Osteoblast (primary cell): ENCODE measurements around the gene SHTN1. TPM values are rescaled to one million over a fixed set of nuclear protein-coding genes. Genes with fewer than 3 reads are reported as not detected.

Source experiments
- DNase-seq: peaks from one replicate; pipeline ENCODE4 v3.0.0; 2011; ENCODE audit warnings: low spot score, mixed read lengths; ENCODE audit not compliant: insufficient read length; ENCODE audit errors: missing footprints
- H2AFZ ChIP-seq: 2 replicates; pipeline ENCODE4 v1.6.0; 2011; ENCODE audit warnings: mild to moderate bottlenecking, low read length
- H3K27ac ChIP-seq: 2 replicates; pipeline ENCODE4 v1.5.1; 2011; ENCODE audit warnings: mild to moderate bottlenecking, low read depth, low read length, moderate library complexity
- H3K27me3 ChIP-seq: 2 replicates; pipeline ENCODE4 v1.6.0; 2012; ENCODE audit warnings: mild to moderate bottlenecking, control low read depth, inconsistent platforms, low read length, moderate library complexity; ENCODE audit not compliant: insufficient read depth
- H3K36me3 ChIP-seq: 2 replicates; pipeline ENCODE4 v1.5.1; 2011; ENCODE audit warnings: mild to moderate bottlenecking, low read length, control low read depth, moderate library complexity; ENCODE audit not compliant: insufficient read depth
- H3K4me1 ChIP-seq: 2 replicates; pipeline ENCODE4 v1.5.1; 2011; ENCODE audit warnings: mild to moderate bottlenecking, low read length, control low read depth, moderate library complexity; ENCODE audit not compliant: insufficient read depth
- H3K4me2 ChIP-seq: 2 replicates; pipeline ENCODE4 v1.6.0; 2011; ENCODE audit warnings: mild to moderate bottlenecking, low read length; ENCODE audit not compliant: insufficient read depth
- H3K4me3 ChIP-seq: fragments of 200-600 bp; sonication (generic); 3 replicates; pipeline ENCODE4 v1.5.1; 2012; ENCODE audit warnings: mild to moderate bottlenecking, low read length, inconsistent platforms; ENCODE audit not compliant: insufficient read depth
- H3K79me2 ChIP-seq: 2 replicates; pipeline ENCODE4 v1.6.0; 2012; ENCODE audit warnings: mild to moderate bottlenecking, low read length, control low read depth, inconsistent platforms; ENCODE audit not compliant: insufficient read depth
- H3K9me3 ChIP-seq: 2 replicates; pipeline ENCODE4 v1.5.1; 2011; ENCODE audit warnings: low read depth, low read length, control low read depth
- H4K20me1 ChIP-seq: 2 replicates; pipeline ENCODE4 v1.6.0; 2012; ENCODE audit warnings: mild to moderate bottlenecking, low read length, control low read depth; ENCODE audit not compliant: insufficient read depth
- CTCF ChIP-seq: IDR thresholded peaks from 2 replicates; pipeline ENCODE4 v1.5.1; 2011; ENCODE audit warnings: mild to moderate bottlenecking, low read depth, low read length, moderate library complexity; ENCODE audit errors: extremely low read depth
- total RNA-seq: library from RNA; depleted of rRNA; stranded (reverse); fragments of >200 nt; gene quantifications from 2 replicates; pipeline ENCODE4 v1.2.3, GENCODE V29; 2012

Gene SHTN1
- total RNA-seq, 1 donor, result 2.2 TPM

DNA sequence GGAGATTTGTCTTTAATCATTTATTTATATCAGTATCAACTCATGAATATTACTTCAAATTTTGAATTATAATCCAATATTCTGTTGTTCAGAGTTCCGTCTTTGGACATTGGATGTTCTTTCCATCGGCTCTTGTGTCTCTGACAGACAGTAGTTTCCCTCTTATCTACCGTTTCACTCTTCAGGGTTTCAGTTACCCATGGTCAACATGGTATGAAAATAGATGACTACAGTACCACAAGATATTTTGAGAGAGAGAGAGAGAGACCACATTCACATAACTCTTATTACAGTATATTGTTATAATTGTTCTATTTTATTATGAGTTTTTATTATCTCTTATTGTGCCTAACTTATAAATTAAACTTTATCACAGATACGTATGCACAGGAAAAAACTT, 6.8 kb downstream of the SHTN1 start:
- no peaks in the 10 kb centered on the region for H3K9me3 ChIP-seq
- no peak for TF ChIP-seq CTCF
- no peak for DNase-seq
- H3K27me3 ChIP-seq, result no peaks in the 10 kb centered on the region
- H3K4me2 ChIP-seq, result no peak overlapping the region
- no peaks in the 10 kb centered on the region for H3K36me3 ChIP-seq
- H4K20me1 ChIP-seq, result no peaks in the 10 kb centered on the region
- H3K27ac ChIP-seq, result no peak overlapping the region
- H3K4me3 ChIP-seq, result no peak overlapping the region
- no peaks in the 10 kb centered on the region for H3K4me1 ChIP-seq
- no peak overlapping the region for H2AFZ ChIP-seq
- H3K79me2 ChIP-seq, result no peaks in the 10 kb centered on the region

DNA sequence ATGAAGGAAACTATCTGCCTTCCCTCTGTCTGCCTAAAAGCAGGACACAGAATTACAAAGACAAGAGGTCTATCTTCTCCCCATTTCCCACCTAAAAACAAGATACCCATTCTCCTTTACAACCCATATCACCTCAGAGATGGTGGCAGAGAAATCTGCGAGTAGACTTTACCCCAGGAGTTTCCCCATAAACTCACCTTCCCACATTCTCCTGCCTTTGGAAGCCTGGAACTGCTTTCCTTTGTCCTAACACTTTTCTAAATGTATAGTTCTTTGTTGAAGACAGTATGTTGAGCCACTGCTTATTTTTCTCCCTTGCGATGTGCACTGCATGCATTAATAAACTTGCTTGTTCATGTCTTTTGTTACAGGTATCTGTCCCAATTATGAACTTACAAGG, 8.0 kb downstream of the SHTN1 start:
- no peak overlapping the region for H3K4me3 ChIP-seq
- H4K20me1 ChIP-seq, result no peaks in the 10 kb centered on the region
- no peaks in the 10 kb centered on the region for H3K36me3 ChIP-seq
- no peaks in the 10 kb centered on the region for H3K4me1 ChIP-seq
- H3K27ac ChIP-seq, result no peak overlapping the region
- TF ChIP-seq CTCF, result no peak
- H3K9me3 ChIP-seq, result no peaks in the 10 kb centered on the region
- DNase-seq, result no peak
- no peaks in the 10 kb centered on the region for H3K79me2 ChIP-seq
- no peak overlapping the region for H2AFZ ChIP-seq
- no peaks in the 10 kb centered on the region for H3K27me3 ChIP-seq
- H3K4me2 ChIP-seq, result no peak overlapping the region

DNA sequence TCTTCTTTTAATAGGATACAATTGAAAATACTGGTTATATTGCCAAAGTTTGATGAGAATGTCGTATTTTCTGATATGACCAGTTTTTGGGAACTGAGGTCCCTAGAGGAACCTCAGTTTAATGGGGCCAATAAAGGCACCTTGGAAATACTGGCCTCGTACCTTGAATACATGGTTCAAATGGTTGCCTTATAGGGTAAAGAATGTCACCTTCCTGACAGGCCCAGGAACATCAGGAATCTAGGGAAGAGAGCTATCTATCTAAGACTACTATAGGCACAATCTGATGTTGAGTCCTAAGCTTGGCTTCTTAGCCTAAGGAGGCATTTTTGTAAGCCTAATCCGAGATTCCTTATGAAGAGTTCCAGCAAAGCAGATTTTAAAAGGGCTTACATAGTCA, 9.3 kb downstream of the SHTN1 start:
- H4K20me1 ChIP-seq, result no peaks in the 10 kb centered on the region
- no peaks in the 10 kb centered on the region for H3K4me1 ChIP-seq
- no peaks in the 10 kb centered on the region for H3K9me3 ChIP-seq
- no peak overlapping the region for H3K4me2 ChIP-seq
- no peaks in the 10 kb centered on the region for H3K79me2 ChIP-seq
- H3K27me3 ChIP-seq, result no peaks in the 10 kb centered on the region
- H3K36me3 ChIP-seq, result no peaks in the 10 kb centered on the region
- no peak overlapping the region for H2AFZ ChIP-seq
- TF ChIP-seq CTCF, result no peak
- DNase-seq, result no peak
- no peak overlapping the region for H3K4me3 ChIP-seq
- no peak overlapping the region for H3K27ac ChIP-seq

GRCh38 chr10:116994113-116994890, 10.7 kb downstream of the SHTN1 start:
- H3K4me3 ChIP-seq, result no peak overlapping the region
- H4K20me1 ChIP-seq, result no peaks in the 10 kb centered on the region
- no peak for DNase-seq
- no peak overlapping the region for H3K27ac ChIP-seq
- H3K9me3 ChIP-seq, result no peaks in the 10 kb centered on the region
- H2AFZ ChIP-seq, result no peak overlapping the region
- no peaks in the 10 kb centered on the region for H3K79me2 ChIP-seq
- no peaks in the 10 kb centered on the region for H3K27me3 ChIP-seq
- no peak overlapping the region for H3K4me2 ChIP-seq
- H3K4me1 ChIP-seq, result no peaks in the 10 kb centered on the region
- no peak for TF ChIP-seq CTCF
- no peaks in the 10 kb centered on the region for H3K36me3 ChIP-seq
